ENCODE results near the gene KCNIP4. TPM values are rescaled to one million over a fixed set of nuclear protein-coding genes. Genes with fewer than 3 reads are reported as not detected.

The KCNIP4 gene
- total and polyA plus RNA-seq, 4 donors, result 12.5 to 74.2 (median 54.5) TPM

DNA sequence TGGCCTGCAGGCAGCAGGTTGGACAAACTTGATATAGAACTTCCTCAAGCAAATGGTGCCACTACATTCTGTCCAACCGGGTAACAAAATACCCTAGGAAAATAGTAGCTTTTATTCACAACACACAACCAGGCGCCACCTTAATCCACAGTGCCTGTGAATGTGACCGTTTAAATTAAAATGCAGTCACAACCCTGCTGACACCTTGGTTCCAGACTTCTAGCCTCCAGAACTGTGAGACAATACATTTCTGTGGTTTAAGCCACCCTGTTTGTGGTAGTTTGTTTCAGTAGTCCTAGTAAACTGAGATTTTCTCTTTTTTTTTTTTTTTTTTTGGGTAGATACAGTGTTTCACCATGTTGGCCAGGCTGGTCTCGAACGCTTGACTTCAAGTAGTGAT is 672.5 kb downstream of the KCNIP4 start:
- DNase-seq (ENCODE audit: low read depth in 4 of 6, low spot score in 6 of 6), result no peak
- Histone ChIP-seq H3K27me3 (ENCODE audit: control insufficient read depth, insufficient read depth, low read length) (no peaks in the 10 kb centered on the region), H3K36me3 (ENCODE audit: control insufficient read depth, insufficient read depth, low read length) (no peaks in the 10 kb centered on the region), H3K27ac (ENCODE audit: low read depth, low read length) (no peak overlapping the region), H3K9me3 (ENCODE audit: control insufficient read depth, insufficient read depth, low read length) (no peaks in the 10 kb centered on the region), H3K4me3 (ENCODE audit: low read depth, low read length) (no peak overlapping the region), H3K4me1 (ENCODE audit: control insufficient read depth, insufficient read depth, low read length) (no peaks in the 10 kb centered on the region)
- WGBS (ENCODE audit: insufficient coverage), result no CpG with 5 or more reads among the region's 5 CpGs

- Histone ChIP-seq H3K36me3 (ENCODE audit: control insufficient read depth, insufficient read depth, low read length) (no peaks in the 10 kb centered on the region), H3K4me3 (ENCODE audit: low read depth, low read length) (no peak overlapping the region), H3K4me1 (ENCODE audit: control insufficient read depth, insufficient read depth, low read length) (no peaks in the 10 kb centered on the region), H3K27me3 (ENCODE audit: control insufficient read depth, insufficient read depth, low read length) (no peaks in the 10 kb centered on the region), H3K9me3 (ENCODE audit: control insufficient read depth, insufficient read depth, low read length) (no peaks in the 10 kb centered on the region), H3K27ac (ENCODE audit: low read depth, low read length) (no peak overlapping the region)
- no peak for DNase-seq (ENCODE audit: low read depth in 4 of 6, low spot score in 6 of 6)
- 61% methylated on average over 2 of the region's 4 CpGs for WGBS (ENCODE audit: insufficient coverage)
Observed at GRCh38 chr4:21271439-21272052, 677.0 kb downstream of the KCNIP4 start.

DNA sequence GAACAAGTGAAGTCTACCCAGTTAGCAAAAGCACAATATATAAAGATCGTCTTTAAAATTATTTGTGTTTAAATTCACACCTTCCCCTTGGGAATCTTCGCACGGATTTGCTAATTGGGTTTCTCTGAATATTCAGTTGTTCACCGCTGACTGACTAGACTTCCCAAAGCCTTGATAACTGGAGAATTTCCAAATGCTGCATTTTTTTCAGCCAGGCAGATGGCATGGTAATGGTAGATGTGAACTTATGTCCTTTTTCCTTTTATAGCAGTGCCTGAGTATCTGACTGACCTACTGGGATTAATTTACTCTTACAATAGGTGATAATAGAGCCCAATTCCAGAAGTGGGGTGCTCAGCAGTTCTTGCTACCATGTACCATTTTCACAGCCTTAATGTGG is 700.2 kb downstream of the KCNIP4 start:
- H3K27me3 ChIP-seq (ENCODE audit: control insufficient read depth, insufficient read depth, low read length), result no peaks in the 10 kb centered on the region
- H3K9me3 ChIP-seq (ENCODE audit: control insufficient read depth, insufficient read depth, low read length), result no peaks in the 10 kb centered on the region
- no peak overlapping the region for H3K4me3 ChIP-seq (ENCODE audit: low read depth, low read length)
- no peaks in the 10 kb centered on the region for H3K36me3 ChIP-seq (ENCODE audit: control insufficient read depth, insufficient read depth, low read length)
- no peaks in the 10 kb centered on the region for H3K4me1 ChIP-seq (ENCODE audit: control insufficient read depth, insufficient read depth, low read length)
- 100% methylated on average over 1 of the region's 4 CpGs for WGBS (ENCODE audit: insufficient coverage)
- peak in 2 of 6 donors; percentile 32 to 46 for DNase-seq (ENCODE audit: low read depth in 4 of 6, low spot score in 6 of 6)
- no peak overlapping the region for H3K27ac ChIP-seq (ENCODE audit: low read depth, low read length)

- H3K4me1 ChIP-seq (ENCODE audit: control insufficient read depth, insufficient read depth, low read length), result no peaks in the 10 kb centered on the region
- no CpG with 5 or more reads among the region's 2 CpGs for WGBS (ENCODE audit: insufficient coverage)
Observed at GRCh38 chr4:21242163-21242562, 706.4 kb downstream of the KCNIP4 start.

DNA sequence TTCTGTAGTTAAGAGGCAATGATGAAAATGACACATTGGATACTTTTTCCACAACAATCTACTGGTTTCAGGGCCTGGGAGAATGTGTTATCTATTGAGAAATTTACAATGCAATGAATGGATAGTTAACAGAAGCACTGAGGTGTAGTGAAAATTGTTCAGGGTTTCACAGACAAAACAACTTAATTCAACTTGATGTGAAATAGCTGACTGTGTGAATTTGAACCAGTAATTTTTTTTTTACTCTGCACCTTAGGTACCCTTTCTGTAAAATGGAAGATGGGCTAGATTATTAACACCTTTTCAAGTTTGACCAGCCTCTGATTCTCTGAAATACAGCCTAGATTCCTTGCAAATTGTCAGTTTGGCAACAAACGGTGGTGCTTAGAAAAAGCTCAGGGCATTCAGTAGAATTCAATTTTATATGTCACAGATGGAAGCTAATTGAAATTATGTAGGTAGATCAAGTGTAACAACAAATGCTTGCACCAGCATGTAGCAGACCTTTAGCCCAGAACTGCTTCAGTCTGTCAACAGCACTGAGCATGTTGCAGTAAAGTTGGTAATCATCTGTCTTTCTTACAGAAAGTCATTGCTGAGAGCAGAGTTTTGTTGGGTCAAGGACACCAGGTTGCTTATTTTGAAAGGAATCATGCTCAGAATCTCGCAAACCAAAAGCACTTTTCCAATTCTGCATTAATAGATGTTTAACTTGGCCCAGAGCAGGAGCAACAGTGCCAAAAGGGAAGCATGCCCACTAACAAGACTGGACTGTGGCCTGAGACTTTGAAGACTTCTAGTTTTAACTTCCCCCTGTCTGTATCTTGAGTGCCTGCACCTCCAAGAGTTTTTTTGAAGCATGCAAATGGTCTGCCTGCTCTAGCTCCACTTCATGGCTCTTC is 721.7 kb downstream of the KCNIP4 start:
- Histone ChIP-seq H3K27ac (ENCODE audit: low read depth, low read length) (no peak overlapping the region), H3K4me3 (ENCODE audit: low read depth, low read length) (no peak overlapping the region), H3K36me3 (ENCODE audit: control insufficient read depth, insufficient read depth, low read length) (no peaks in the 10 kb centered on the region), H3K4me1 (ENCODE audit: control insufficient read depth, insufficient read depth, low read length) (no peaks in the 10 kb centered on the region), H3K9me3 (ENCODE audit: control insufficient read depth, insufficient read depth, low read length) (no peaks in the 10 kb centered on the region), H3K27me3 (ENCODE audit: control insufficient read depth, insufficient read depth, low read length) (no peaks in the 10 kb centered on the region)
- DNase-seq (ENCODE audit: low read depth in 4 of 6, low spot score in 6 of 6), result no peak
- WGBS (ENCODE audit: insufficient coverage), result 63% methylated on average over 1 of the region's 2 CpGs

More at GRCh38 chr4:21242163-21242562, 706.4 kb downstream of the KCNIP4 start:
- Histone ChIP-seq H3K36me3 (ENCODE audit: control insufficient read depth, insufficient read depth, low read length) (no peaks in the 10 kb centered on the region), H3K9me3 (ENCODE audit: control insufficient read depth, insufficient read depth, low read length) (peaks cover 2% of the 10 kb centered on the region), H3K27ac (ENCODE audit: low read depth, low read length) (no peak overlapping the region), H3K4me3 (ENCODE audit: low read depth, low read length) (no peak overlapping the region), H3K27me3 (ENCODE audit: control insufficient read depth, insufficient read depth, low read length) (no peaks in the 10 kb centered on the region)
- DNase-seq (ENCODE audit: low read depth in 4 of 6, low spot score in 6 of 6), result no peak

- no peak overlapping the region for H3K27ac ChIP-seq (ENCODE audit: low read depth, low read length)
- DNase-seq (ENCODE audit: low read depth in 4 of 6, low spot score in 6 of 6), result peak in 3 of 6 donors; percentile 8 to 69 (median 58)
- H3K4me3 ChIP-seq (ENCODE audit: low read depth, low read length), result no peak overlapping the region
- H3K36me3 ChIP-seq (ENCODE audit: control insufficient read depth, insufficient read depth, low read length), result no peaks in the 10 kb centered on the region
- H3K9me3 ChIP-seq (ENCODE audit: control insufficient read depth, insufficient read depth, low read length), result no peaks in the 10 kb centered on the region
- H3K4me1 ChIP-seq (ENCODE audit: control insufficient read depth, insufficient read depth, low read length), result no peaks in the 10 kb centered on the region
- H3K27me3 ChIP-seq (ENCODE audit: control insufficient read depth, insufficient read depth, low read length), result no peaks in the 10 kb centered on the region
Observed at GRCh38 chr4:21211846-21212245, 736.7 kb downstream of the KCNIP4 start.

- Histone ChIP-seq H3K27me3 (ENCODE audit: control insufficient read depth, insufficient read depth, low read length) (no peaks in the 10 kb centered on the region), H3K27ac (ENCODE audit: low read depth, low read length) (no peak overlapping the region), H3K9me3 (ENCODE audit: control insufficient read depth, insufficient read depth, low read length) (no peaks in the 10 kb centered on the region), H3K4me1 (ENCODE audit: control insufficient read depth, insufficient read depth, low read length) (no peaks in the 10 kb centered on the region), H3K36me3 (ENCODE audit: control insufficient read depth, insufficient read depth, low read length) (no peaks in the 10 kb centered on the region), H3K4me3 (ENCODE audit: low read depth, low read length) (no peak overlapping the region)
- DNase-seq (ENCODE audit: low read depth in 4 of 6, low spot score in 6 of 6), result no peak
- WGBS (ENCODE audit: insufficient coverage), result no CpG with 5 or more reads among the region's 2 CpGs
Observed at GRCh38 chr4:21209860-21210259, 738.7 kb downstream of the KCNIP4 start.

GRCh38 chr4:21205821-21206531 is 742.6 kb downstream of the KCNIP4 start:
- 77% methylated on average over 3 of the region's 6 CpGs for WGBS (ENCODE audit: insufficient coverage)

DNA sequence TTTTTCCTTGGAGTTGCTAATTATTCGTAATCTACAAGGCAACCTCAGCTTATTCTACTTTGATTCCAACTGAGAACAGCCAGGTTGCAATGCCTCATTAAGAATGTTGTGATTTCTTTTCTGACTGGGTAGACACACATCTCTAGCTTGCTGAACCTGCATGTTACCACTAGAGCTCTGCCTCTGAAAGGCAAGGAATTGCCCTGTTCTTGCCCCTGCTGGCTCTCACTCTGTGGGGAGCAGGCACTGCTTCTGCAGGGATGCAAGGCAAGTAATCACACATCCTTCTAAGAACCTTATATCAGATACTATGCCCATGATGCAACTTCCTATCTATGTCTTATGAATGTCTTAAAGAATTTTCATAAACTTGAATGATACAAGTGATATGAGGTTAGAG is 745.2 kb downstream of the KCNIP4 start:
- Histone ChIP-seq H3K9me3 (ENCODE audit: control insufficient read depth, insufficient read depth, low read length) (no peaks in the 10 kb centered on the region), H3K4me1 (ENCODE audit: control insufficient read depth, insufficient read depth, low read length) (no peaks in the 10 kb centered on the region), H3K27ac (ENCODE audit: low read depth, low read length) (no peak overlapping the region), H3K36me3 (ENCODE audit: control insufficient read depth, insufficient read depth, low read length) (no peaks in the 10 kb centered on the region), H3K27me3 (ENCODE audit: control insufficient read depth, insufficient read depth, low read length) (no peaks in the 10 kb centered on the region), H3K4me3 (ENCODE audit: low read depth, low read length) (no peak overlapping the region)
- no CpG with 5 or more reads among the region's 1 CpG for WGBS (ENCODE audit: insufficient coverage)
- DNase-seq (ENCODE audit: low read depth in 4 of 6, low spot score in 6 of 6), result no peak

More at GRCh38 chr4:21205821-21206531, 742.6 kb downstream of the KCNIP4 start:
- Histone ChIP-seq H3K4me1 (ENCODE audit: control insufficient read depth, insufficient read depth, low read length) (no peaks in the 10 kb centered on the region), H3K4me3 (ENCODE audit: low read depth, low read length) (no peak overlapping the region), H3K36me3 (ENCODE audit: control insufficient read depth, insufficient read depth, low read length) (no peaks in the 10 kb centered on the region), H3K9me3 (ENCODE audit: control insufficient read depth, insufficient read depth, low read length) (no peaks in the 10 kb centered on the region), H3K27me3 (ENCODE audit: control insufficient read depth, insufficient read depth, low read length) (no peaks in the 10 kb centered on the region), H3K27ac (ENCODE audit: low read depth, low read length) (no peak overlapping the region)
- DNase-seq (ENCODE audit: low read depth in 4 of 6, low spot score in 6 of 6), result peak in 1 of 6 donors; percentile 42

All from spinal cord (tissue), 10 donors.